NOMO-1 treated with dmso at 0.1 percent for 144 hours (cell line): ENCODE measurements around the gene ESYT2.

ENCODE experiments used
- DNase-seq: peaks from one replicate; lab custom pipeline; 2025; ENCODE audit not compliant: unreplicated experiment; lab: John Stamatoyannopoulos, UW

ESYT2 gene

GRCh38 chr7:158729646-158730382 lies 99.5 kb downstream of the ESYT2 start:
- no peak for DNase-seq

GRCh38 chr7:158728911-158729645 lies 100.2 kb downstream of the ESYT2 start:
- DNase-seq = no peak

- DNase-seq = no peak
Observed at GRCh38 chr7:158727690-158728089, 101.6 kb downstream of the ESYT2 start.

GRCh38 chr7:158726277-158726807 lies 103.0 kb downstream of the ESYT2 start:
- no peak for DNase-seq

GRCh38 chr7:158725506-158725800 lies 103.9 kb downstream of the ESYT2 start:
- no peak for DNase-seq

GRCh38 chr7:158724658-158725505 lies 104.4 kb downstream of the ESYT2 start:
- no peak for DNase-seq

- no peak for DNase-seq
Observed at GRCh38 chr7:158723714-158724385, 105.5 kb downstream of the ESYT2 start.

- DNase-seq = no peak
Observed at GRCh38 chr7:158723266-158723665, 106.0 kb downstream of the ESYT2 start.

- no peak for DNase-seq
Observed at GRCh38 chr7:158722574-158723237, 106.6 kb downstream of the ESYT2 start.

GRCh38 chr7:158720112-158720511 lies 109.2 kb downstream of the ESYT2 start:
- no peak for DNase-seq

GRCh38 chr7:158716802-158717201 lies 112.5 kb downstream of the ESYT2 start:
- no peak for DNase-seq

GRCh38 chr7:158710651-158711102 lies 118.6 kb downstream of the ESYT2 start:
- DNase-seq = peak; percentile 86

GRCh38 chr7:158707610-158708009 lies 121.7 kb downstream of the ESYT2 start:
- DNase-seq = no peak

- DNase-seq = no peak
Observed at GRCh38 chr7:158706710-158707590, 122.4 kb downstream of the ESYT2 start.

- no peak for DNase-seq
Observed at GRCh38 chr7:158706273-158706704, 123.0 kb downstream of the ESYT2 start.

GRCh38 chr7:158705234-158705850 lies 124.0 kb downstream of the ESYT2 start:
- no peak for DNase-seq

- DNase-seq = peak; percentile 89
Observed at GRCh38 chr7:158704524-158705233, 124.6 kb downstream of the ESYT2 start, which contains the start of gene NCAPG2. Gene NCAPG2, minus strand, starts transcription at chr7:158704804. Its CDS starts 2,905 bp downstream, at chr7:158701899.
